GM19324 (cell line): ENCODE data around the gene CLRN3.
A peak's percentile ranks its signal among the peaks of the same experiment; 100 is the strongest.

Experiments used
- ATAC-seq: cut with Tn5 transposase; IDR thresholded peaks from one replicate; pipeline ENCODE4 v1.9.1; 2021; ENCODE audit warnings: mild to moderate bottlenecking, moderate library complexity; ENCODE audit not compliant: unreplicated experiment, low FRiP score

CLRN3 gene

GRCh38 chr10:127920306-127921074 lies 27.7 kb upstream of the CLRN3 start:
- no peak for ATAC-seq

DNA sequence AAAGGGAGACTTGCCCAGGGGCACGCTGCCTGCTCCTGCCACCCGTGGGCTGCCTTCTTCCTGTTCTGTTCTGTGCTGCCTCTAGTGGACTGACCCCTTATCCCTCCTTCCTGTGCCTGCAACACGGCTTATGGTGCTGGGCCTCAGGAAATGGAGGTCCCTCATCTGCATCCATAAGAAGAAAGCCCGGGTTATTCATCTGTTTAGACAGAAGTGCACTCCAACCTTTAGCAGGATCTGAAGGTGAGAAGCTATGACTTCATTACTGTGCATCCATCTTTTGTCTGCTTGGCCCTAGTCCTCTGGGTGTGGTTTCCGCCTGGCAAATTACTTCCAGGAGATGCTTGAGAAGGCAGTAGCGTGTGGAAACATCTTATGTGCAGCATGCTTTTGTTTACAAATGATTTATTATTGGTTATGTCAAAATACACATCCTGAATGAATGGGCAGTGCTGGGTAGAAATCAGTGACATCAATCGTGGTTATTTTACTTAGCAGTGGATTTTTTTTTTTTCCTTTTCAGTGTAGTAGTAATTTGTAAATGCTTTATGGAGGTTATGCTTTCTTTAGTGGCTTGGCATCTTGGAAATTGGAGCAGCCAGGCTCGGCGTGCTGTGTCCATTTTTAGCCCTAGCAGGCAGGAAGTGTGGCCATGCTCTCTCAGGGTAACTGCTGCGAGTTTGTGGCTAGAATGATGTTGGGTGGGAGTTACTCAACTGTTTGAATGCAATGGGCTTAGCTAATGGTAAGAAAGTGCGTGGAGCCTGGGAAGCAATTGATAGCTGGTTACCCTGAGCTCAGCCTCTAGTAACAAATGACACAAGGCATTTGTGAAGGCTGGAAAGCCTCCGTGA lies 26.9 kb upstream of the CLRN3 start:
- no peak for ATAC-seq

GRCh38 chr10:127918572-127918971 lies 25.8 kb upstream of the CLRN3 start:
- ATAC-seq, result no peak

- ATAC-seq, result no peak
These were observed 24.1 kb upstream of the CLRN3 start for GRCh38 chr10:127916826-127917225.

GRCh38 chr10:127915324-127915723 lies 22.6 kb upstream of the CLRN3 start:
- ATAC-seq, result no peak

DNA sequence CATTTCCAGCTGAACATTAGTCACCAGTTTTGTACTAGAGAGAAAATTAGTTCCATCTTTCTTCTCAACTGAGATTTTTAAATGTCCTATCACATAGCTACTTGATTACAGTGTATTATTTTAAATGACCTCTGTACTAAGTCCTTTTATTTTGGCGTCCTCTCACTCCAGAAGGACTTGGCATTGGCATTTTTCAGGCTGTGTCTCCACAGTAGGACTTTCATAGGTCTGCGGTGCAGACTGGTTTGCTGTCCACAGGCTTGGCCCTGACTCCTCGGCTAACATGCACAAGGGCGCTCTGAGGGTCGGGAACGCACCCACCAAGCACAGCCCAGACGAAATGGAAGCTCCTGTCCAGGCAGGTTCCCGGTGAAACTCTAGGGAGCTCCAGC lies 20.6 kb upstream of the CLRN3 start:
- ATAC-seq, result no peak

DNA sequence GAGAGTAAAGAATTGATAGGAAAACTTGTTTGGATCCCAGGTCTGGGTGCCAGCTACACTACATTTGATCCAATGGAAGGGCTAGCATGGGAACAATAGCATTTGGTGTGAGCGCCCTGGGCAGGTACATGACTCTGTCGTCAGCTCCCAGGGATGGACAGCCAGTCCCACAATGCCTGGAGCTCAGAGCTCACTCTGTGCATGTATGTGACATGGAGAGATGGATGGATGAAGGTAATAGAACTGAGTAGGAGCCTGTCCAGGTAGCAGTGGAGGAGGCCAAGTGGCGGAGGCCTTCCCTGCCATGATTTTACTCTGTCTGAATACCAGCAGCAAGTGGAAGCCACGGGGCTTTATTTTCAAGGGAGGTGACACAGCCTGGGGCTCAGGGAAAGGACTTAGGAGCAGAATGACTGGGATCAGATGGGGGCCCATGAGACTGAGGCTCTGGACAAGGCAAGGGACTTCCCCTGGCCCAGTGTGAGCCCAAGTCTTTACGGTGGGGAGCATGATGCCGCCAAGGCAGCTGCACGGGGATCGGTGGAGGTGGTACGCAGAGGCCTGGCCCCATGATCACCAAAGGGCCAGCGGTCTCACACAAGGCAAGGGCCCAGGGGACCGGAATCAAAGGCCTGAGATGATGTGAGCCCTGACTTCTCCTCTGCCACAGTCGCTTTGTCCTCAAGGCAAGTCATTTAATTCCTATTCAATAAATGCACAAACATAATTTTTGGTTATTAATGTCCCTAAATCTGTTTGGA lies 20.0 kb upstream of the CLRN3 start:
- ATAC-seq, result no peak

DNA sequence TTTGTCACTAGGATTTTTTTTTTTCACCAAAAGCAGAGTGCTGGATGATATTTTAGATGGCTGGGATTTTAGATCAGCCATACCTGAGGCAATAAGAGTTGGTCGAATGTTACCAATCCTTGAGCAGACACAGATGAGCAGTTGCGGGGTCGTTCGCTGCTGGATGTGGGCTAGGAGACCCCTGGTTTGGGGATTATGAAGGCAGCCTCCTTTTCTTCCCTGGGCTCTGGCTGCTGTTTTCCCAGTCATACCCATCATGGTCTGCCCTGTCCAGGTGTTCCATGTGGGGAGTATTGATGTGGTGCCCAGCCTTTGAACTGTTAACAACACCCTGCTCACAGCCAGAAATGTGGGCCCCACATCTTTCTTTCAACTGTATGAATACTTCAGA lies 19.1 kb upstream of the CLRN3 start:
- ATAC-seq, result no peak

GRCh38 chr10:127911218-127911866 lies 18.6 kb upstream of the CLRN3 start:
- ATAC-seq, result no peak

- ATAC-seq, result no peak
These were observed 17.7 kb upstream of the CLRN3 start for GRCh38 chr10:127910464-127910770.

DNA sequence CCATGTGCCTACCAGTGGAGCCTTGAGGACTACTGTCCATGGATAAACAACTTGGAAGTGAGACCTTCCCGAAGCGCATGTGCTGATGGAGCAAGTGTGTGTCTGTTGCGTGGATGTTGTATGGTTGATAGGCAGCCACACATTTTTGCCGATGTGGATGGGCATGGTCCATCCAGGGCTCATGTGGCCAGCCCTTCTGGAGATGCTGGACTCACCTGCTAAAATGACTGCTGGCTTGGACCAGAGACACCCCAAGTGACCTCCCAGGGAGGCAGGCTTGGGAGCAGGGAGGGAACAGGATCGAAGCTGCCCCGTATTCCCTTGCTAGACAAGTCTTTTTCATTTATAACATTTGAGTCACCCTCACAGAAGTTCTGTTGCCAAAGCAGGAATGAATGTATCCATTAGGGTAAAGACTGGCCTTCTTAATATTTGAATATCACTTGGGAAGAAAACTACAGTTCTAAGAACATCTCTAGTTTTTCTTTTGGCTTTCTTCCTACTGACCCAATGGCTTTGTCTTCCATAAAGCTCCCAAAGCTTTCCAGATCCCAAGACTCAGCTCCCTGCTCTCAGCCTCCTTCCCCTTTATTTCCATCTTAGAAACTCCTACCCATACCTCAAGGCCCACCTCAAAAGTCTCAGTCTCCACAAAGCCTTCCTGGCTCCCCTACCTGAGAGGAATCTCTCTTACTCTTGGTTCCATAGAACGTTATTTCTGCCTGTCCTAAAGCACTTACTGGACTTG lies 17.1 kb upstream of the CLRN3 start:
- ATAC-seq, result no peak

DNA sequence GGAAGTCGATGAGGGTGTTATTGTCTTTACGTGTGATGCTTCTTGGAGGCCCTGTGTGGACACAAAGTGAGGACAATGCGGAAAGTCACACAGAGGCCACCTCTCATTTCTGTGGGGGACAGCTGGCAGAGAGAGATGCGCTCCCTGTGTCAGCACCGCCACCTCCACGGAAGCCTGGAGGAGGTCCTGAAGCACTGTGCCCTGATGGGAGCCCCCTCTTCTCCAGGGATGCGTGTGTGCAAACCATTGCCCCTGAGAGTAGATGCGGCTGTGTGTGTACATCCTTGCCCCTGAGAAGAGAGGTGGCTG lies 16.2 kb upstream of the CLRN3 start:
- ATAC-seq, result no peak

DNA sequence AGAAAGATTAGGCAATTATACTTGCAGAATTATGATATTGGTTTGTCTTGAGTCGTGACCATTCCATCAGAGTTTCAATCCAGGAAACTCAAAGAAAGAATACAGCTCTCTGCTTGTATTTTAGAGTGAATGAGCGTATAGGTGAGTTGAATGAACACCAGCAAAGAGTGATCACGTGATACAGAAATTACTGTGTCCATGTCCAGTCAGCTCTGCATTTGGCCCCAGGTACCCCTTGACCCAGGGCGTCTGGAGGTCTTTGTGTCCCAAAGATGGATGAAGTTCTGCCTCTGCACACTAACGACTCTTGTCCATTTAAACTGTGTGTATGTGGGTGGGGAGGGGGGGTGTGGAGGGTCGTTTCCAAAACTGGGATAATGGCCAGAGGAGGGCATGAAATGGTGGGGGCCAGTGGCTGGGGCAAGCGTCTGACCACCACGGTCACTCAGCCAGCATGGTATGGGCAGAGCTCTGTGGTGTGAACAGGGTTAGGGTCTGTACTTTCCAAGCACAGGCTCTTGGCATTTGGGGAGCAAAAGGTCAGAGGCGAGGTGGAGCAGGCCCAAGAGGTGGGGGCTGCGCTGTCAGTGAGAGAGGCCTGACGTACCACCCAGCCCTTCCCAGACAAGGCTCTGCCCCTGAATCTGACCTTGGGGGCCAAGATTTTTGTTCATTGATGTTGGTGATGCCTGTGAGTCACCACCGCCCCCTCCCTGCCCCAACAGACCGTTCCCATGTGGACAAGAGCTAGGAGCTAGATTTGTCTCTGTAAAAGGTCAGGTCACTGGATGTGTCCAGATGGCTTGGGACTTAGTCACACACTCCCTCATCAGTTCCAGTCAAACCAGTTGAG lies 15.6 kb upstream of the CLRN3 start:
- no peak for ATAC-seq

GRCh38 chr10:127907411-127908105 lies 14.8 kb upstream of the CLRN3 start:
- ATAC-seq, result no peak

DNA sequence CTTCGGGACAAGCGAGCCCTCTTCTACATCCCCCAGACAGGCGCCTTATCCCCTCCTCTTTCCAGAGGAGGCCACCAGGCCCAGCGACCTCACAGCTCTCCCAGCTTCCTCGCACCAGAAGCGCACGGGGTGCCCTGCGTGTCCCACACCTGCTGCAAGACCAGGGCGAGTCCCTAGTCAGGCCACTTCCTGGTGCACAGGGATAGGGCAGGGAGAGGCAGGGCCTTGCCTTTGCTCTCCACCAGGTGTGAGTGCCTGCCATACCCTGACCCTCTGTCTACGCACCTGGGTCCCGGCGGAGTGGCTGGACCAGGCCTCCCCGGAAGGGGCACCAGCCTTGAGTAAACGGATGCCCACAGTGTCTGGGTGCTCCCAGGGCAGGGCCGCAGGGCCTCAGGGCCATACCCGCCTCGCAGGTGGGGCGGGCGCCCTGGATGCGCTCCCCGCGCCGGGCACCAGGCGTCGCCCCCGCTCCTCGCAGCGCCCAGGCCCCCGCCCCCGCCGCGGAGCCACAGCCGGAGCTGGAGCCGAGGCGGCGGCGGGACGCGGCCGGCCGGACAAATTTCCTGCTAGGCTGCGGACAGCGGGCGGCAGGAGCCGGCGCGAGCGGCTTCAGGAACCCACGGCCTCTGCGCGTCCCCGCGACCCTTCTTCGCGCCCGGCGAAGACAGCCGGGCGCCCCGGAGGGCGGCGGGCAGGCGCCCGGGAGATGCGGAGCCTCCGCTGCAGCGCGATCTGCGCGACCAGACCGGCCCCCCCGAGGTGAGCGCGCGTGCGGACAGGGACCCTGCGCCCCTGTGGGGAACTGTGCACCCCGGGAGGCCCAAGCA lies 14.0 kb upstream of the CLRN3 start, which contains the start of gene PTPRE:
Gene PTPRE (plus strand): TSS at position 556 of the 830 bp plus-strand sequence. CDS start 133,779 bp downstream, outside the sequence.
- ATAC-seq, result peak; percentile 77

- ATAC-seq, result no peak
These were observed 13.1 kb upstream of the CLRN3 start for GRCh38 chr10:127905848-127906261.

- ATAC-seq, result no peak
These were observed 12.5 kb upstream of the CLRN3 start for GRCh38 chr10:127905001-127905847.
